GM18498 (cell line): ENCODE measurements around the gene C11orf54.

Experiments used
- ATAC-seq: cut with Tn5 transposase; IDR thresholded peaks from one replicate; pipeline ENCODE4 v1.9.1; 2021; ENCODE audit warnings: mild to moderate bottlenecking, moderate library complexity; ENCODE audit not compliant: unreplicated experiment

C11orf54 gene

GRCh38 chr11:93741094-93741881, at the start of gene C11orf54, which contains the start of gene TAF1D:
TSS of gene C11orf54 (plus strand) at chr11:93741672. CDS start at chr11:93747394, 5,722 bp downstream.
TSS of gene TAF1D (minus strand) at chr11:93741495. CDS start at chr11:93739304, 2,191 bp downstream.
- ATAC-seq: peak; percentile 88

- ATAC-seq: no peak
These were observed 47.4 kb upstream of the C11orf54 start for GRCh38 chr11:93694109-93694508.

- ATAC-seq: no peak
These were observed 46.9 kb upstream of the C11orf54 start for GRCh38 chr11:93694557-93694956.

- no peak for ATAC-seq
These were observed 43.9 kb upstream of the C11orf54 start for GRCh38 chr11:93697611-93698010.

GRCh38 chr11:93700830-93701229, 40.6 kb upstream of the C11orf54 start:
- no peak for ATAC-seq

- ATAC-seq: no peak
These were observed 37.2 kb upstream of the C11orf54 start for GRCh38 chr11:93704237-93704636.

GRCh38 chr11:93710239-93710638, 31.2 kb upstream of the C11orf54 start:
- ATAC-seq: no peak

- ATAC-seq: no peak
These were observed 28.8 kb upstream of the C11orf54 start for GRCh38 chr11:93712678-93713077.

- no peak for ATAC-seq
These were observed 25.6 kb upstream of the C11orf54 start for GRCh38 chr11:93715797-93716396.

GRCh38 chr11:93717501-93717900, 24.0 kb upstream of the C11orf54 start:
- ATAC-seq: no peak

GRCh38 chr11:93718057-93718563, 23.4 kb upstream of the C11orf54 start:
- ATAC-seq: peak; percentile 87

- peak; percentile 29 for ATAC-seq
These were observed 22.2 kb upstream of the C11orf54 start for GRCh38 chr11:93719310-93719709.

- no peak for ATAC-seq
These were observed 20.9 kb upstream of the C11orf54 start for GRCh38 chr11:93720522-93720921.

- ATAC-seq: no peak
These were observed 17.4 kb upstream of the C11orf54 start for GRCh38 chr11:93724089-93724488.

- ATAC-seq: no peak
These were observed 13.3 kb upstream of the C11orf54 start for GRCh38 chr11:93727985-93728791.

- no peak for ATAC-seq
These were observed 12.7 kb upstream of the C11orf54 start for GRCh38 chr11:93728792-93729128.

GRCh38 chr11:93729129-93729616, 12.3 kb upstream of the C11orf54 start:
- no peak for ATAC-seq

- no peak for ATAC-seq
These were observed 11.1 kb upstream of the C11orf54 start for GRCh38 chr11:93730108-93731107.

GRCh38 chr11:93732237-93732892, 9.1 kb upstream of the C11orf54 start:
- no peak for ATAC-seq
